Fibroblast of skin of abdomen (primary cell): ENCODE results near the gene C2orf81.

Experiments
- DNase-seq: peaks from one replicate; pipeline ENCODE4 v3.0.0-alpha.2; 2013

C2orf81 gene

DNA sequence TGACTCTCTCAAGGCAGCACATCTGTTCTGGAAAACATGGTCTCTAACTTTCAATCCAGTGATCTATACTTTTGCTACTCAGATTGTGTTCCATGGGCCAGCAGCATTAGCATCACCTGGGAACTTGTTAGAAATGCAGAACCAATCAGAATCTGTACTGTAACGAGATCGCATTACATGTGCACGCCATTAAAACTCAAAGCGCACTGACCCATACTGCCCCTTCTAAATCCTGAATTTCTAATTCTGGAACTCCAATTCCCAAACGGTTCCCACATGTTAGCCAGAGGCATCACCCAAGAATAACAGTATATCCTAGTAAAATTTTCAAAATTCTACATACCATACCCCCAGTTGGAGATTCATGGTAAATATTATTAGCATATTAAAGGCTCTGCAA is 30.8 kb downstream of the C2orf81 start:
- DNase-seq, result no peak

DNA sequence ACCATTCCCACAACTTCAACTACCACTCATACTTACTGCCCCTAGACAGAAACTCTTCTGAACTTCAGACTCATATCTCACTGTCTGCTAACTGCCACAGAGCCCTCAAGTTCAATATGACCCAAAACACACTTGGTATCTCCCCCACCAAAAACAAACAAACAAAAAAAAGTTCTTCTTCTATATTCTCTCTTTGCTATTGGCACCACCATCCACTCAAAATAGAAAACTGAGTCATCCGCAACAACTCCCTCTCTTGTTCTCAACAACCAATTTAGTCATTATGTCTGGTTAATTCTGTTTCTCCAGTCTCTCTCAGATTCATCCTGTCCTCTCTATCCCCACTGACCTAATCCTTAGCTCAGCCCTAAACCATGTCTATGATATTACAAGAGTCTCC is 34.1 kb downstream of the C2orf81 start:
- no peak for DNase-seq

DNA sequence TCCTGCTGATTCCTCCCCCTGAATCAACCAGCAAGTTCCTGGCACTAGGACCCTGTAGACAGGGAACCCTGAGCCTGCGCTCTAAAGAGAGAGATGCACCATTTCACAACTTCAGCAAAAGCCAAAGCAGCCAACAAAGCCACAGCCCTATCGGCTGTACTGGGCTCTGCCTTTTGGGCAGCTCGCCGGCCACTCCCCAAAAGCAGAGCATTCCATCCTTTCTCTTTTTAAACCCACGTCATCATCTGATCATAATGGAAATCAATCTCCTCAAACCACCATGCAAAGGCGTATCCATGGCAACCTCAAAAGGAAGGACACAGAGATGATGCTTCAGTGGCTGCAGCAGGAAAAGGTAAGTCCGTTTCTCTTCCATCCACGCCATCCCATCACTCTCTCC is 36.0 kb downstream of the C2orf81 start:
- DNase-seq, result no peak

DNA sequence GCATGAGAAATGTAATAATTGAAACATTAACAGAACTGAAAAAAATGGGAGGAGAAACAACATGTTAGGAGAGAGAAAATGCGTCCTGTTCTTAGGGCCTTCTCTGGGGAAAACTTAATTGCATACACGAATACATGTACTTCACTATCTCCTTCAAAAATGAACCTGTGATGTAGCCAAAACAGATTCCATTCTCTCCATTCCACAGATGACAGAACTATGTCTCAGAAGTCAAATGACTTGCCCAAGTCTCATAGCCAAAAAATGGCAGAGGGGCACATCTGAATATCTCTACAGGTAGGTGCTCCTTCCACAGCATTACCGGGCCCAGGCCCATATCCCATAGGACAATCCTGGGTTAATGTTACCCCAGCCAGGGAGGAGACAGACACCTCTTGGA is 37.4 kb downstream of the C2orf81 start:
- DNase-seq, result no peak

DNA sequence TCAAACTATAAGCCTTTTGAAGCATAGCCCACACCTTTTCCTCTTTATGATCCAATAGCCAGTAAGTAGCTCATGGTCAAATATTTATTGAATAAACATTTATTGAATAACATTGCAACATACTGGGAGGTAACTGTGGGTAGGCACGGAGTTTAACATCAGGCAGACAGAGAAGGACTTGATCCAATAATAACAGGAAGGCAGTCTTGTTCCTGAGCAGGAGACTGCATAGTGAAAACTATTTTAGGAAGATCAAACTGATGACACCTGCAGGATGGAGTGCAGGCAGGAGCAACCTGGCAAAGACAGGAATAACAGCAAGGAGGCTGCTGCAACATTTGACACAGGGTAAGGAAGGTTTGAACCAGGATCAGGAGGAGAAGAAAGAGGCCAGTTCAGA is 38.2 kb downstream of the C2orf81 start:
- DNase-seq, result no peak

DNA sequence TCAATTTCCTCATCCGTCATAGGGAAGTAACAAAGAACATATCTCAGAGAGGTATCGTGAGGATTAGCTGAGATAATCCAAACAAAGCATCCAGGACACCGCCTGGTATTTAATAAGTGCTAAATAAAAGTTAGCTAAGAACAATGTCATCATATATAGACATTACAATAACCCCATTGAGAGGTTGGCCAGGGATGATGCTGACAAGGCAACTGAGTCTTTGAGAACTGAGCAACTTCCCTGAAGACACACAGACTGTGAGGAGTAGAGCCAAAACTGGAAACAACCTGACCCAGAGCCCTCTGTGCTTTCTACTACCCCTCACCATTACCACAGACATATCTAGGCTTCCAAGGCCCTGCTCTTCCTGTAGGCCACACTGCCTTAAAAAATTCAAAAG is 39.7 kb downstream of the C2orf81 start:
- no peak for DNase-seq

DNA sequence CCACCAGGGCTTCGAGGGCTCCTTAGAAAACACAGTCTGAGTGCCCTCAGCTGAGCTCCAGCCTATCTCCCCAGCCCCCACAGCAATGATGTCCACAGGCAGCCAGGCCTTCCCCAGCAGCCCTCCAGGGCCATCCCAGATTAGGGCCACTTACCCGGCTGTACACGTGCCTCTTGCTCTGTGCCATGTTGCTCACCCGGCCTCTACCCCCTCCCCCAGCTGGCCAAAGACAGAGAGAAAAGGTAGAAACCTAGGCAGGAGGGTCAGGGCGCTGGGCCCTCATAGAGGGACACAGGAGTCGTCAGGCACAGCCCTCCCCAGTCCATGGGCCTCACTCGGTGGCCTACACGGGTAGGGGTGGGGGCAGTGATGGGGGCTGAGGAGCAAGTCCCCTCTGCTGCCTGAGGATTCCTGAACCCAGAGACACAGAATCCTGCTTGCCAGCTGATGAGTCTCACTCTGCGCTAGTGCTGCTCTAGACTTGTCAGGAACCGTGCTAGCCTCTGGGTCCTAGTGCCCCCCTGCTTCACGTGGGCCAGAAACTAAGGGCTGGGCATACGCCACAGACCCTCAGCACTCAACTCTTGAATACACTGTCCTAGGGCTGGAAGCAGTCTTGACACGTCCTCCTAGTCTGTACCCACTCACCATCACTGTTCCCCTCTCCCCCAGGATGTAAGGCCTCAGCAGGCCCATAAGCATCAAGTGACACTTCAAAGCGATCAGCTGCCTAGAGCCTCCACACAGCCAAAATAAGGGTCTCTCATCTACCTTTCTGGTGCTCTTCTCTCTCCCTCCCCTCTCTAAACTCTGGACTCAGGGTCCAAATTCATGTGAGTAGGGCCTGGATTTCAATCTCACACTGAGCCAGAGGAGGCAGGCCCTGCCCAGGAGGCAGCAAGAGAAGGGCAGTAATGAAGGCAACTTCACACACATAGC is 41.3 kb downstream of the C2orf81 start, which contains the start of gene DCTN1:
DCTN1 (minus strand) TSS at position 461 of the 939 bp plus-strand sequence; CDS start at position 187, 274 bp downstream.
- peak; percentile 64 for DNase-seq

DNA sequence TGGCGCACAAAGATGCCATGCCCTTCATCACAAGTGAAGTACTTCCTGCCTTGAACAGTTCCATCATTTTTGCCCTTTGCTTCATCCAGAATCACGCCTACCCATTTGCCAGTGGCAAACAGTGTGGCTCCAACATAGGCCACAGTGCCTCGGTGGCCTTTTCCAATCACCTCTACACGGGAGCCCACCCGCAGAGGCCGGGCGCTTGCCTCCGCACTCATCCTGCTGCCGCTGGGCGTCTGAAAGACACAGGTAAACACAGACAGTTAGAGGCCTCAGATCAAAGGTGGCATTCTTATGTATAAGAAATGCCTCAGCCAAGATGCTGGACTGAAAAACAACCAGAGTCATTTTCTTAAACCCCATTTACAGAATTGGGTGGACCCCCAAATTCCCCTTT is 43.4 kb downstream of the C2orf81 start:
- no peak for DNase-seq

DNA sequence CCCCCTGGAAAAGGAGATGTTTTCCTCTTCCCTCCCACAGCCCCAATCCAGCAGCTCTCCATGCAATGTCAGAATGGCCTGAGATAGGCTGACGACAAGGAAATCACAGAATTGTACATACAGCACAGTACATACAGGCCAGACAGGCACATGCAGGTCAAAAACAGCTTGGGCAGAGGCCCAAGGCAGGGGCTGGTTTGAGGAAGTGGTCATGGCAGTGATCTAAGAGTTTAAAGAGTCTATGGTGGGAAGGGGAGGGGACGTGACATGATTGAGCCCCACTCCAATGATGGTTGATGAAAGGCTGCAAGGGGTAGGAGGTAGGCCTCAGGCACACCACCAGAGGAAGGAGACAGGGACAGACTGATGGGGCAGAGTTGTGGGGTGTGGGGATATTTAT is 45.6 kb downstream of the C2orf81 start:
- DNase-seq, result no peak

DNA sequence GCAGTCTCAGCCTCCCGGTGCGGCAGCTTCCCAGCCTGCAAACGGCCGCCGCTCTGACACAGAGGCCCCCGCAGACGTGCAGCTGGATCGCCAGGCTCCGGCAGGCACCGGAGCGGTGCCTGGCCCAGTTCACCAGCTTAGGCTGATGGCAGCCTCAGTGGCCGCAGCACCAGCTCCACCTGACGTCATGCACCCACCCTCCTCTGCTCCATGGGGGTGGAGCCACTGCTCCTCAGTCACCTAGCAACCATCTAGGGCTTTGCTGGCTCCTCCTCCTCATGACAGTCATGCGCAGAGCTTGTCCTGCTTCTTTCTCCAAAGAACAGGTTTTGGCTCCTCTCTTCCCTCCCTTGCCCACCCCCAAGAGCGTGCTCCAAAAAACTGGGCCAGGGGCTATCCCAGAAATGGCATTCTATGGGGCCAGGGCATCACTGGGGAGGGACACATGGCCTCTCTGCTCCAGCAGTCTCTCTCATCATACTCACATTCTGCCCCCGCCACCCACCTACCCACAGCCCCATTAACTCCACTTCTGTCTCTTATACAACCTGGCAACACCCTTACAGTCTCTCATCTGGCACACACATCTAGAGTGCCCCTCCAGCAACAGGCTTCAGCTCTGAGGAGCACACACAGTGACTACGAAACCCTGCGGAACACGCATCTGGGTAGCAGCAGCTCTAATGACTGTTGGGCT is 46.8 kb downstream of the C2orf81 start:
- DNase-seq, result peak; percentile 66

DNA sequence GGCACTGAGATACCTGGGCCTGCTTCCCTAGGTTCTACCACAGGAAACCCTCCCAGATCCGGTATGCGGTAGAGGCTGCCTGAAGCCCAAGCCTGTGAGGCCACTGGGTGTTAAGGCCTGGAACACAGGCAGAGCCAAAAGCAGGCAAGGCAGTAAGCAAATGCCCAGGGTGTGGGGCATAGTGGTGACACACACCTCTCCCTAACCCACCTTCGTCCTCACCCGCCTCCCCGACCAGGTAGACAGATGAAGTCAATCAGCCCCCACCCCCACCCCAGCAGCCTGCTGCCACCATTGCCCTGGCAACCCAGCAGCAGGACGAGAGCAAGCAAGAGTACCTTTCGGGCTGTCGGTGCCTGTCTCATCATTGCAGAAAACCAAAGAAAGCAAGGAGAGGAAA is 47.4 kb downstream of the C2orf81 start:
- DNase-seq, result no peak

DNA sequence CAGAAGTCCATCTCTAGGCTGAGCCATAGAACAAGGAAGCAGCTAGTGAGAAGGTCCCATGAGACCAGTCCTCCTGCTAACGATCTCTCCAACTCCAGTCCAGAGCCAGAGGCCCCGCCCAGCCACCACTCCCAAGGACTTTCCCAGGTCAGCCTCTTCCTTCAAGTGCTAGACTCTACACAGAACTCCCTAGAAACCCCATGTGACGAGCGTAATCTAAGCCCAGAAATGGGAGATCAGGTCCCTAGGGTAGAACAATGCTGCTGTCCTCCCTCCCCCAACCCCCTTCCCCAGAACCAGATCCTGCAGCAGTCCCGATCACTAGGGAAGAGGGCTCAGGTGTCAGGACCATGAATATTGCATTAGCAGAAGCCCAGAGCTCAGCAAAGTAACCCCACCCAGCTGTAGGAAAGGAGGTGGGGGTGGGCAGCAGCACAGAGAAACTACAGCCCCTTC is 48.2 kb downstream of the C2orf81 start:
- no peak for DNase-seq

DNA sequence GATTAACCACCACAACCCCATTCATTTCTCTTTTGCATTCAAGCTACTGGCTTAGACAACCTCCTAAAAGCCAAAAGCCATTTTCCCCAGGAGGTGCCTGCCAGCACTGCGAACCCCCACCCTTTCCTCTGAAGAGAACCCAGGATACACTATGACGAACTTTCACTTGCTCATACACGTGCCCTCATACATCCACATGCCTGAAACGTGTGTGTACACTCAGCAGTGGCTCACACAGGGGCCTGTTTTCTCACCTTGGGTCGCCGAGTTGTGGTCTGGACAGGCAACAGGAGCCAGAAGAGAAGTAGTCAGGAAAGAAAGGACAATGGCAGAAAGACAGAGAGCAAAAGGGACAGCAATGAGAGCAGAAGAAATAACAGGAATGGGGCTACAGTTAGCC is 48.7 kb downstream of the C2orf81 start:
- no peak for DNase-seq

DNA sequence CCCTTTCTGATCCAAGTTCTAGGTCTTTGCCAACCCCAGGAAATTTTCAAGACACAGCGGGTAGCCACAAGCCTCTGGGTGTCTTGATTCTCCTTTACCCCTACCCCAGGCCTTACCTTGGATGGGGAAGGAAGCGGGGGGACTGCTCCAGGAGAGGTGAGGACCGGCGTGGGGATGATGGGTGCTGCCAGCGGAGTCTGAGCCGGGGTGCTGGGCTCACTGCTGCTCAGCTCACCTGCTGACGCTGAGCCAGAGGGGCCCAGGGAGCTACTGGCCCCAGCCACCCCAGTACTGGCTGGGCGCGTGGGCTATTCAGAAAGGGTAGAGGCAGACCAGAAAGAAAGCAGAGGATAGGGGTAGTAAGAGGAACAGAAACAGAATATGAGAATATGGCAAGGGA is 50.0 kb downstream of the C2orf81 start:
- no peak for DNase-seq

DNA sequence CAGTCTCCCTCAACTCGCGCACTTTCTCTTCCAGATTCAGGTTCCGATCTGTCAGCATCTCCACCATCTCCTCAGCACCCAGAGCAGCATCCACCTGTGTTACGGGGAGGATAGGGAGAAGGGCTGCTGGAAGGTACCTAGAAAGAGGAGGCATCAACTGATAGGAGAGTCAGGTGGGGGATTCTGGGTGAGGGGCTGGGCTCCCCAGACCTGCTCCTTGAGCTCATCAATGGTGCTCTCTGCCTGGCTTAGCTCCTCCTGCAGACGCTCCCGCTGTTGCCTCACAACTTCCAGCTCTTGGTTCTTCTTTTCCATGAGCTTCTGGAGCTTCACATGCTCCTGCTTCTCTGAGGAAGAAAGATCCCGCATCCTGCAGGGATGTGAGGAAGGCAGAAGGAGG is 51.4 kb downstream of the C2orf81 start:
- DNase-seq, result no peak

DNA sequence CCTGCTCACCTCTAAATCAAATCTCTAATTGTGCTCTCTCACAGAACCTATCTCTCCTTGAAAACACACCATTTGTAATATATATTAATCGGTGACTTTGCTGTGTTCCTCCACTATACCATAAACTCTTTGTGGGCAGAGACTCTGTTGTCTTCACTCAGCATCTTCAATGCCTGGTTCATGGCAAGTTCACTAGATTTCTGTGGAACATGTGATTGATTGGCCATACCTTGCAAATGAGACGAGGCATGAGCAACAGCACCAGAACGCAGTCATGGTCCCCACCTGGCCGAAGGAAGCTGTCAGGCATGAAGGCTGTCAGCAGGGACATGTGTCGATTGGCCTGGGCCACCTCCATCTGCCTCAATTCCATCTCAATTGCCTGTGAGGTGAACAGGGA is 52.9 kb downstream of the C2orf81 start:
- DNase-seq, result no peak

DNA sequence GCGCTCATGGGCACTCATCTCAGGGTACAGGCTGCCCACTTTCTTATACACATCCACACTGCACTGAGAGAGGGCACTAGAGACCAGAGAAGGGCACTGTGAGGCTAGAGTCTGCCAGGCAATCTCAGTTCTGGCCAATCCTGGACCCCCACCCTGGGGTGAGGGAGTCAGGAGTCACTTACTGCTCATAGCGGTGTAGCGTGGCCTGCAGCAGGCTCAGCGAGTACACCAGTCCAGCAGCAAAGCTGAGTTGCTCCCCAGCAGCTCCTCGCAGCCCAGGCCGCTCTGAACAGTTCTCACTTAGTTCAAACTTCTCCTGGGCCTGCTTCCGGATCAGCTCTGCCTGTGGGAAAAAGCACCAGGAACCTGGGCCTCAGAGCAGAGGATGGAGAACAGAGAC is 53.6 kb downstream of the C2orf81 start:
- no peak for DNase-seq

DNA sequence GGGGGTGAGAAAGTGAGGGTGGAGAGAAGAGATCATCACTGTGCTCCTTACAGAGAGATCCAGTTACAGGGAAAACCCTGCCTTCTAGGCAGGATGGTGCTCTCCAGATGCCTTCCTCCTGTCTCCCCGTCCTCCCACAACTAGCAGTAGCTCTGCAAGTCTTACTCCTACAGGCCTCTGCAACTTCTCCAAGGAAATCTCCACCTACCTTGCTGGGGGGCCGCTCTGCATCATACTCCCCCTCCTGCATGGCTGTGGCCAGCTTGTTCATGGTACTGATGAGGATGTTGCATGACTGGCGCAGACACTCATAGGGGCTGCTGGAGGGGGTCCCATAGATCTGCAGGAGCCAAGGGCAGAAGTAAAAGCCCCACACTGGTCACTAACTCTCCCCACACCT is 55.4 kb downstream of the C2orf81 start:
- no peak for DNase-seq

DNA sequence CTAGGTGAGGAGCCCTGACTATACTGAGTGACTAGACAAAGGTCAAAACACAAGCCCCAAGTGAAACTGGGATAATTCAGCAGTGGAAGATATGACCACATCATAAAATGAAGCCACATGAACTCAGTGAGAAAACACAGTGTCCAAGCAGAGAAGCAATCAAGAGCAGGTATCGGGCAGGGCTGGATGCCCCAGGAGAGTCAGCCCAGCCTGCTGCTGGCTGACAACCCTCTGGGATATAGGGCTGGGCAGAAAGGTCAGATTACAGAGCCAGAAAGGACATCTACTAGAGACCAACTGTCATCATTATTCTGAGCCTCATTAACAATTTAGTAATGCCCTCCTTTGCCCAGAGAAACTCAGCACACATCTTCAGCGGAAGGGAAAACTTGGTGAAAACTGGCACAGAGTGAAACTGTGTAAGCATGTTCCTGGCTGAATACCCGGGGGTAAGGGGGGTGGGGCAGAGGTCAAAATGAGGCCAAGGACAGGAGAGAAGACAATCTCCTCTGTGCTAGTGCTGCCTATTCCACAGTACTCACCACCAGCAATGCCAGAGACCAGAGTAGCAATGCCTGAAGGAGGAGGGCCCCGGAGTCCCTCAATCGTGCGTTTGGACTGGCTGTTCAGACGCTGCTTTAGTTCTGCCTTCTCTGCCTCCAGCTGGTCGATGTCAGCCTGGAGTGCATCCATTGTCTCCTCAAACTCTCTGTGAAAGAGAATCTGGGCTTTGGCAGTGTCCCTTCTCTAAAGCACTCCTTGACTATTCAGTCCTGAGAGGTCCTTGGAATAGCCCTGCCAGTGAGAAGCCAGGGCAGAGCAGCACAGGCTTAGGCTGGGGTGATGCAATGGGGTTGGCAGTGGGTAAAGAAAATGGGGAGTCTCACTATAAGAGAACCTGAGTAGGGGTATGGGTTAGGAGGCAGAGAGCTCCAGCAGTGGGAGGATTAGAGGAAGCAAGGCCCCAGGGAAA is 56.6 kb downstream of the C2orf81 start:
- DNase-seq, result no peak
